Activated gamma-delta T cell (primary cell): ENCODE results near the gene PDE3B.
"Not testable (repeated sequence)": the region's sequence is repeated elsewhere in the genome, so short reads cannot be mapped to it uniquely, and the experiment has no call there.

ENCODE experiments used
- DNase-seq: peaks from one replicate; lab custom pipeline; 2025; lab: John Stamatoyannopoulos, UW

The PDE3B gene

GRCh38 chr11:14676068-14676467, 32.5 kb downstream of the PDE3B start:
- DNase-seq = no peak

DNA sequence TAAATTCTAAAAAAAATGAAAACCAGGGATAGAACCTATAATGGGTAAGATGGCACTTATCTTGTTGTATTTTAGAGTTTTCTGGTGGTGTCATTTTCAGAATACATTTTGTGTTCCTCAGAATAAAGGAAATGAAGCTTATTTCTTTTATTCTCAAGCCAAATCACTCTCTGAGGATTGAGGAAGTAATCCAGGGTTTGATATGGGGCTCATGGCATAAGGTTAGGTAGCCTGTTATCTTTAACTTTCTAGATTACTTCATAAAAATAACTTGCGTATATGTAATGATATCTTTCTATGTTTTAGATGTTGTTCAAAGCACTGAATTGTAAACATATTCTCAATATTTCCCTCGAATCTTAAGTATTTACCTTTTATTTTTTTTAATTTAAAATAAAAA, 33.5 kb downstream of the PDE3B start:
- no peak for DNase-seq

DNA sequence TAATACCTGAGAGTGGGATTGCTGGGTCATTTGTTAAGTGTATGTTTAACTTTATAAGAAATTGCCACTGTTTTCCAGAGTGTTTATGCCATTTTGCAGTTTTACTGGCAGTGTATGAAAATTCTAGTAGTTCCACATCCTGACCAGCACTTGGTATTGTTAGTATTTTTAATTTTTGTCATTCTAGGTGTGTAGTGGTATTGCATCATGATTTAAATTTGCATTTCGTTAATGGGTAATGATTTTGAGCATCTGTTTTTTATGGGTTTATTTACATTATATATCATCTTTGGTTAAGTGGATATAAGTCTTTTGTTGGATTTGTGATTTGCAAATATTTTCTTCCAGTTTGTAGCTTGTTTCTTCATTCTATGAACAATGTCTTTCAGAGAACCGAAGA, 34.7 kb downstream of the PDE3B start:
- DNase-seq = no peak

DNA sequence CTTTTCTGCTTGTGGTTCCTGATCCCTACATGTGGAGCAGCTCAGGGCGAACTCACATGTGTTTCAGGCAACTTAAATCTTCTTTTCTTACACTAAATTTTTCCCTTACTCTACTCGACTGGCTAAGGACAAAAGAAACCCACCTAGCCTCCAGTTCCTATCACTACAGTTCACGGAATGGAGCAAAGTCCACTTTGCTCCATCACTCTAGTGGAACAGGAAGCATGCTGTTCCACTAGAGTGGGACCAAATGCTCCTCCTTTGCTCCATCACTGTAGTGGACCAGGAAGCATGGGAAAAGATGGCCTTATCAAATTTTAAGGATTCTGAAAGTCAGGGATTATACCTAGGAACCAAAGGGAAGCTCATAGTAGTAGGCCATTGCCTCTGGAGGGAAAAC, 36.1 kb downstream of the PDE3B start:
- DNase-seq = no peak

DNA sequence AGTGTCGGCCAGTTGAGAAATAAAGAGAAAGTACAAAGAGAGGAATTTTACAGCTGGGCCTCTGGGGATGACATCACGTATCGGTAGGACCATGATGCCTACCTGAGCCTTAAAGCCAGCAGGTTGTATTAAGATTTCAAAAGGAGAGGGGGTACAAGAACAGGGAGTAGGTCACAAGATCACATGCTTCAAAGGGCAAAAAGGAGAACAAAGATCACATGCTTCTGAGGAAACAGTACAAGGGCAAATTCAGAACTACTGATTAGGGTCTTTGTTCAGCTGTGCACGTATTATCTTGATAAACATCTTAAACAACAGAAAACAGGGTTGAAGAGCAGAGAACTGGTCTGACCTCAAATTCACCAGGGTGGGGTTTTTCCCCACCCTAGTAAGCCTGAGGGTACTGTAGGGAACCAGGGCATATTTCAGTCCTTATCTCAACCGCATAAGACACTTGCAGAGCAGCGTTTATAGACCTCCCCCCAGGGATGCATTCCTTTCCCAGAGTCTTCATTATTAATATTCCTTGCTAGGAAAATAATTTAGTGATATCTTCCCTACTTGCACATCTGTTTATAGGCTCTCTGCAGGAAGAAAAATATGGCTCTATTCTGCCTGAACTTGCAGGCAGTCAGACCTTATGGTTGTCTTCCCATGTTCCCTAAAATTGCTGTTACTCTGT, 40.8 kb downstream of the PDE3B start:
- not testable (repeated sequence) for DNase-seq

- no peak for DNase-seq
Observed at GRCh38 chr11:14687456-14687855, 43.9 kb downstream of the PDE3B start.

- no peak for DNase-seq
Observed at GRCh38 chr11:14687943-14688627, 44.5 kb downstream of the PDE3B start.

- not testable (repeated sequence) for DNase-seq
Observed at GRCh38 chr11:14695656-14696055, 52.1 kb downstream of the PDE3B start.

- no peak for DNase-seq
Observed at GRCh38 chr11:14698771-14699170, 55.2 kb downstream of the PDE3B start.

DNA sequence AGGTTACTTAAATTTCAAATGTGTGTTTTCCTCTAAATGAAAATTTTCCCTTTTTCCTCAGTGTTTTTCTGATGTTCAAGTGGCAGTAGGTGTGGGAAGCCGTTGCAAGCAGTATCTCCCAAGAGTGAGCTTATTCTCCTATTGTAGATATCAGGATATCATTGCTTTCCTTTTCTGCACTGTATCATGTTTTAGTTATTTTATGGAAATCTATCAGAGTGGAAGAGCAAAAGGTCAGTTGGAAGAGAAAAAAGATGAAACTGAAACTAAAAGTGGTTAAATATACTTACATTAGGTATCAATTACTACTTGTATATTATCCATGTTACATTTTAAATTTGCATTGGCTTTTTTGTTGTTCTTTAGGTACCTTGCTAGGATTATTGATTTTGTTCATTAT, 57.0 kb downstream of the PDE3B start:
- DNase-seq = no peak

GRCh38 chr11:14702760-14703159, 59.2 kb downstream of the PDE3B start:
- no peak for DNase-seq

DNA sequence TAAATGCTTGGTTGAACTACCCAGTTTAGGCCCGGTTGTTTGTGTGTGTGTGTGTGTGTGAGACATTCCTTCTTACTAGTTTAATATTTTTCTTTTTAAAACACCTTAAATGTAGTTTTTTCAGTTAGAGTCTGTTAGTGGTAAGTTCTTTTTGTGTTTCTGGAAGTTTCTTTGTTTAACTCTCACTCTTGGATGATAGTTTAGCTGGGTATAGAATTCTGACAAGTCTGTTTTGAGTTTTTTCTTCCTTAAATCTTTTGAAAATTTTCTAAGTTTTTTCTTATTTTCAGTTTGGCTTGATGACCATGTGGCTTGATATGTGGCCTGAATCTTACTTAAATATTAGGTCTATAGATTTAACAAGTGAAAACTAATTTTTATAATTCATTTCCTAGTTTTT, 60.1 kb downstream of the PDE3B start:
- DNase-seq = no peak

- no peak for DNase-seq
Observed at GRCh38 chr11:14705067-14705466, 61.5 kb downstream of the PDE3B start.

DNA sequence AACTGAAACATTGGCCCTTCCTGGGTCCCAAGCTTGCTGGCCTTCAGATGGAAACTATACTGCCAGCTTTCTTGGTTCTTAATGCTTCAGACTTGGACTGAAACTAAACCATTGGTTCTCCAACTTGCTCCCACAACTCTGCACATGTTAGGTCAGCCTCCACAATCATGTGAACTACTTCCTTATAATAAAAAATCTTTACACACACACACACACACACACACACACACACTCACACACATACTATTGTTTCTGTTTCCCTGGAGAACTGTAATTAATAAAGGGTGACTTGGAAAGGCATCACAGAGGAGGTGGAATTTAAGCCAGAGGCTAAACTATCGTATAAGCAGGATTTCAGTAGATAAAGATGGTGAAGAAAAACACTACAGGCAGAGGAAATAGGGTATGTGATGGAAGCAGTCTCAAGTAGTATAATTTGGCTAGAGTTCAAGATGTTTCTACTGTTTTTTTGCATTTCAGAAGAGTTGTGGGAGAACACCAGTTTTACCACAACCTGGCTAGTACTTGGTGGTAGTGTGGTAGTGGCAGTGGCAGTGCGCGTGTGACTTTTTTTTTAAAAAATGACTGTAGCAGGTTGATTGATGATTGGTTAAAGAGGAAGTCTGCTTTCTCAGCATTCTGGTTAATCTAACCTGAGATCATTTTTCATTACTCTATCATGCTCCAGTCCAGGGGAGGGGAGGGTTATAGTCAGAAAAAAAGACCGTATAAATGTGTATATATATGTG, 70.1 kb downstream of the PDE3B start:
- DNase-seq = no peak

- DNase-seq = not testable (repeated sequence)
Observed at GRCh38 chr11:14715669-14716068, 72.1 kb downstream of the PDE3B start.

- DNase-seq = no peak
Observed at GRCh38 chr11:14722496-14722895, 78.9 kb downstream of the PDE3B start.

- no peak for DNase-seq
Observed at GRCh38 chr11:14725150-14725549, 81.5 kb downstream of the PDE3B start.

- DNase-seq = no peak
Observed at GRCh38 chr11:14727215-14727614, 83.6 kb downstream of the PDE3B start.

DNA sequence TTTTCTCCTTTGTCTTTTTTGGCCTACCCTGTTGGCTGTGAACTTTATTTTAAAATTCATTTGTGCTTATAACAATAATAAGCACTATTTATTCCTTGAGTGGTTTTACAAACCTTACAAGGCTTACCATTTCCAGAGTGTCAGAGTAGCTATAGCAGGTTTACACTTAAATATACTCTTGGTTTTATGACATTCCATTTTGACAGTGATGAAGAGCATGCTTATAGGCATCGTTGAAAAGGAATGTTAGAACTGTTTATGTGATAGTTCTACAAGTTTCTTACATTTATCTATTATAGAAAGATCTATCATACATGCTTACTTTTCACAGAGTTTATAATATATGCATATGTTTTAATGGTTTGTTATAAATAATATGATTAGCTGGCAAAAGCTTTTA, 84.1 kb downstream of the PDE3B start:
- DNase-seq = no peak

DNA sequence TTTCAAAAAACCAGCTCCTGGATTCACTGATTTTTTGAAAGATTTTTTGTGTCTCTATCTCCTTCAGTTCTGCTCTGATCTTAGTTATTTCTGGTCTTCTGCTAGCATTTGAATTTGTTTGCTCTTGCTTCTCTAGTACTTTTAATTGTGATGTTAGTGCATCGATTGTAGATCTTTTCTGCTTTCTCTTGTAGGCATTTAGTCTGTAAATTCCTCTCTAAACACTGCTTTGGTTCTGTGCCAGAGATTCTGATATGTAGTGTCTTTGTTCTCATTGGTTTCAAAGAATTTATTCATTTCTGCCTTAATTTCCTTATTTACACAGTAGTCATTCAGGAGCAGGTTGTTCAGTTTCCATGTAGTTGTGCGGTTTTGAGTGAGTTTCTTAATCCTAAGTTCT, 96.9 kb downstream of the PDE3B start:
- not testable (repeated sequence) for DNase-seq

- DNase-seq = no peak
Observed at GRCh38 chr11:14741195-14741594, 97.6 kb downstream of the PDE3B start.

DNA sequence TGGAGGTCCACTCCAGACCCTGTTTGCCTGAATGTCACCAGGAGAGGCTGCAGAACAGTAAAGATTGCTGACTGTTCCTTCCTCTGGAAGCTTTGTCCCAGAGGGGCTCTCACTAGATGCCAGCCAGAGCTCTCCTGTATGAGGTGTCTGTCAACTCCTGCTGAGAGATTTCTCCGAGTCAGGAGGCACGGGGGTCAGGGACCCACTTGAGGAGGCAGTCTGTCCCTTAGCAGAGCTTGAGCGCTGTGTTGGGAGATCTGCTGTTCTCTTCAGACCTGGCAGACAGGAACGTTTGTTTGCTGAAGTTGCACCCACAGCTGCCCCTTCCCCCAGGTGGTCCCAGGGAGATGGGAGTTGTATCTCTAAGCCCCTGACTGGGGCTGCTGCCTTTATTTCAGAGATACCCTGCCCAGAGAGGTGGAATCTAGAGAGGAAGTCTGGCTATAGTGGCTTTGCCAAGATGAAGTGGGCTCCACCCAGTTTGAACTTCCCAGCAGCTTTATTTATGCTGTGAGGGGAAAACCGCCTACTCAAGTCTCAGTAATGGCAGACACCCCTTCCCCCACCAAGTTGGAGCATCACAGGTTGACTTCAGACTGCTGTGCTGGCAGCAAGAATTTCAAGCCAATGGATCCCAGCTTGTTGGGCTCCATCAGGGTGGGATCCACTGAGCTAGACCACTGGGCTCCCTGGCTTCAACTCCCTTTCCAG, 99.4 kb downstream of the PDE3B start:
- DNase-seq = no peak
